Measurements from ENCODE around the gene FAF1.
"Not testable (repeated sequence)": the region's sequence is repeated elsewhere in the genome, so short reads cannot be mapped to it uniquely, and the experiment has no call there.

GRCh38 chr1:50727578-50727977, 232.5 kb downstream of the FAF1 start:
- TF ChIP-seq POLR2A (IDR thresholded peaks at IDR 0.05); CTCF (IDR thresholded peaks at IDR 0.05 in 4 of 5, conservative IDR thresholded peaks at IDR 0.05 in 1 of 5): not testable (repeated sequence)
